Immature natural killer cell (primary cell): Measurements from ENCODE around the gene PDE11A. TPM values are rescaled to one million over a fixed set of nuclear protein-coding genes. Genes with fewer than 3 reads are reported as not detected.
"Not testable (repeated sequence)": the region's sequence is repeated elsewhere in the genome, so short reads cannot be mapped to it uniquely, and the experiment has no call there.

Source experiments
- DNase-seq, 3 donors: peaks; one replicate each; pipeline ENCODE4 v3.0.0; 2022; ENCODE audit warnings: mixed read lengths in 1 of 3
- H3K27ac Mint-ChIP-seq, 6 donors: one replicate each; pipeline ENCODE4 v1.8.0; 2020; ENCODE audit warnings: mixed read lengths in 6 of 6, mild to moderate bottlenecking in 5 of 6, inconsistent platforms in 4 of 6, moderate library complexity in 3 of 6
- H3K27me3 Mint-ChIP-seq, 3 donors: one replicate each; pipeline ENCODE4 v1.8.0; 2020 to 2021; ENCODE audit warnings: low read depth in 3 of 3, mild to moderate bottlenecking in 3 of 3, mixed read lengths in 3 of 3, moderate library complexity in 3 of 3, inconsistent platforms in 1 of 3
- H3K36me3 Mint-ChIP-seq, 3 donors: one replicate each; pipeline ENCODE4 v1.8.0; 2020; ENCODE audit warnings: mixed read lengths in 3 of 3, inconsistent platforms in 2 of 3, mild to moderate bottlenecking in 2 of 3
- H3K4me1 Mint-ChIP-seq, 2 donors: one replicate each; pipeline ENCODE4 v1.8.0; 2020; ENCODE audit warnings: inconsistent platforms in 2 of 2, mild to moderate bottlenecking in 2 of 2, mixed read lengths in 2 of 2, moderate library complexity in 1 of 2
- H3K4me3 Mint-ChIP-seq, 5 donors: one replicate each; pipeline ENCODE4 v1.8.0; 2020; ENCODE audit warnings: mild to moderate bottlenecking in 5 of 5, mixed read lengths in 5 of 5, inconsistent platforms in 3 of 5, moderate library complexity in 3 of 5
- H3K9me3 Mint-ChIP-seq, 6 donors: one replicate each; pipeline ENCODE4 v1.8.0; 2020; ENCODE audit warnings: mild to moderate bottlenecking in 6 of 6, mixed read lengths in 6 of 6, inconsistent platforms in 4 of 6, moderate library complexity in 3 of 6
- polyA plus RNA-seq, 3 donors: library from polyadenylated mRNA; unstranded; fragments of 300-500 nt; fragmentation: Illumina TruSeq; gene quantifications; one replicate each; pipeline ENCODE4 v1.2.3, GENCODE V29; 2021

The PDE11A gene
- polyA plus RNA-seq, 3 donors from 2014 or later, result not detected

- H3K4me1 Mint-ChIP-seq, result no peaks in the 10 kb centered on the region
- H3K27ac Mint-ChIP-seq, result no peak overlapping the region
- H3K9me3 Mint-ChIP-seq, result no peaks in the 10 kb centered on the region
- H3K27me3 Mint-ChIP-seq, result peaks cover 0 to 2% (median 0%) of the 10 kb centered on the region in 3 donors
- H3K4me3 Mint-ChIP-seq, result no peak overlapping the region
- DNase-seq, result no peak
- no peaks in the 10 kb centered on the region for H3K36me3 Mint-ChIP-seq
Observed at GRCh38 chr2:177869912-177870311, 202.7 kb downstream of the PDE11A start.

- no peaks in the 10 kb centered on the region for H3K36me3 Mint-ChIP-seq
- H3K4me3 Mint-ChIP-seq, result no peak overlapping the region
- H3K27me3 Mint-ChIP-seq, result peaks cover 0 to 2% (median 0%) of the 10 kb centered on the region in 3 donors
- no peak overlapping the region for H3K27ac Mint-ChIP-seq
- H3K4me1 Mint-ChIP-seq, result no peaks in the 10 kb centered on the region
- no peaks in the 10 kb centered on the region for H3K9me3 Mint-ChIP-seq
- no peak for DNase-seq
Observed at GRCh38 chr2:177869209-177869608, 203.4 kb downstream of the PDE11A start.

GRCh38 chr2:177868806-177869205, 203.8 kb downstream of the PDE11A start:
- Mint-ChIP-seq H3K4me3 (no peak overlapping the region), H3K27me3 (peaks cover 0 to 2% (median 0%) of the 10 kb centered on the region in 3 donors), H3K27ac (no peak overlapping the region), H3K9me3 (peaks cover 0 to 4% (median 0%) of the 10 kb centered on the region in 6 donors), H3K4me1 (no peaks in the 10 kb centered on the region), H3K36me3 (no peaks in the 10 kb centered on the region)
- DNase-seq, result no peak

GRCh38 chr2:177857538-177857937, 215.0 kb downstream of the PDE11A start:
- Mint-ChIP-seq H3K27ac (no peak overlapping the region), H3K9me3 (peaks cover 2 to 11% (median 5%) of the 10 kb centered on the region in 6 donors), H3K27me3 (peaks cover 0 to 9% (median 2%) of the 10 kb centered on the region in 3 donors), H3K4me1 (no peaks in the 10 kb centered on the region), H3K36me3 (no peaks in the 10 kb centered on the region), H3K4me3 (no peak overlapping the region)
- DNase-seq, result no peak

- no peak for DNase-seq
- Mint-ChIP-seq H3K27me3 (peaks cover 0 to 3% (median 2%) of the 10 kb centered on the region in 3 donors), H3K27ac (no peak overlapping the region), H3K4me3 (no peak overlapping the region), H3K36me3 (no peaks in the 10 kb centered on the region), H3K4me1 (no peaks in the 10 kb centered on the region), H3K9me3 (peaks cover 0 to 8% (median 3%) of the 10 kb centered on the region in 6 donors)
Observed at GRCh38 chr2:177852389-177852788, 220.2 kb downstream of the PDE11A start.

- Mint-ChIP-seq H3K27me3 (peaks cover 2 to 9% (median 2%) of the 10 kb centered on the region in 3 donors), H3K36me3 (no peaks in the 10 kb centered on the region), H3K27ac (no peak overlapping the region), H3K4me3 (no peak overlapping the region), H3K9me3 (no peaks in the 10 kb centered on the region), H3K4me1 (no peaks in the 10 kb centered on the region)
- DNase-seq, result no peak
Observed at GRCh38 chr2:177843188-177843587, 229.4 kb downstream of the PDE11A start.

GRCh38 chr2:177842243-177842642, 230.3 kb downstream of the PDE11A start:
- H3K27ac Mint-ChIP-seq, result no peak overlapping the region
- no peak overlapping the region for H3K4me3 Mint-ChIP-seq
- H3K9me3 Mint-ChIP-seq, result peaks cover 0 to 2% (median 0%) of the 10 kb centered on the region in 6 donors
- H3K27me3 Mint-ChIP-seq, result peaks cover 2 to 9% (median 2%) of the 10 kb centered on the region in 3 donors
- H3K36me3 Mint-ChIP-seq, result peaks cover 0 to 3% (median 0%) of the 10 kb centered on the region in 3 donors
- no peaks in the 10 kb centered on the region for H3K4me1 Mint-ChIP-seq
- DNase-seq, result no peak

GRCh38 chr2:177835418-177836204, 237.0 kb downstream of the PDE11A start:
- not testable (repeated sequence) for H3K4me3 Mint-ChIP-seq, H3K36me3 Mint-ChIP-seq, DNase-seq, H3K27me3 Mint-ChIP-seq, H3K27ac Mint-ChIP-seq, H3K4me1 Mint-ChIP-seq, H3K9me3 Mint-ChIP-seq

- no peak for DNase-seq
- H3K4me3 Mint-ChIP-seq, result no peak overlapping the region
- H3K27me3 Mint-ChIP-seq, result peaks cover 0 to 2% (median 2%) of the 10 kb centered on the region in 3 donors
- peaks cover 0 to 4% (median 0%) of the 10 kb centered on the region in 6 donors for H3K9me3 Mint-ChIP-seq
- H3K27ac Mint-ChIP-seq, result no peak overlapping the region
- peaks cover 0 to 3% (median 0%) of the 10 kb centered on the region in 3 donors for H3K36me3 Mint-ChIP-seq
- H3K4me1 Mint-ChIP-seq, result no peaks in the 10 kb centered on the region
Observed at GRCh38 chr2:177832611-177833433, 239.8 kb downstream of the PDE11A start.

GRCh38 chr2:177830881-177831386, 241.6 kb downstream of the PDE11A start:
- H3K27ac Mint-ChIP-seq, result no peak overlapping the region
- H3K4me3 Mint-ChIP-seq, result no peak overlapping the region
- no peaks in the 10 kb centered on the region for H3K9me3 Mint-ChIP-seq
- H3K36me3 Mint-ChIP-seq, result no peaks in the 10 kb centered on the region
- no peaks in the 10 kb centered on the region for H3K4me1 Mint-ChIP-seq
- DNase-seq, result no peak
- H3K27me3 Mint-ChIP-seq, result peaks cover 0 to 2% (median 2%) of the 10 kb centered on the region in 3 donors

GRCh38 chr2:177828557-177828956, 244.0 kb downstream of the PDE11A start:
- no peak for DNase-seq
- Mint-ChIP-seq H3K4me1 (no peaks in the 10 kb centered on the region), H3K36me3 (no peaks in the 10 kb centered on the region), H3K27me3 (peaks cover 1 to 5% (median 2%) of the 10 kb centered on the region in 3 donors), H3K27ac (no peak overlapping the region), H3K4me3 (no peak overlapping the region), H3K9me3 (no peaks in the 10 kb centered on the region)

- H3K36me3 Mint-ChIP-seq, result no peaks in the 10 kb centered on the region
- no peak for DNase-seq
- no peaks in the 10 kb centered on the region for H3K9me3 Mint-ChIP-seq
- no peaks in the 10 kb centered on the region for H3K4me1 Mint-ChIP-seq
- H3K27ac Mint-ChIP-seq, result no peak overlapping the region
- peaks cover 1 to 8% (median 2%) of the 10 kb centered on the region in 3 donors for H3K27me3 Mint-ChIP-seq
- no peak overlapping the region for H3K4me3 Mint-ChIP-seq
Observed at GRCh38 chr2:177826897-177827296, 245.7 kb downstream of the PDE11A start.

GRCh38 chr2:177822941-177823340, 249.6 kb downstream of the PDE11A start:
- H3K36me3 Mint-ChIP-seq, result no peaks in the 10 kb centered on the region
- DNase-seq, result no peak
- H3K27ac Mint-ChIP-seq, result no peak overlapping the region
- no peaks in the 10 kb centered on the region for H3K9me3 Mint-ChIP-seq
- H3K4me3 Mint-ChIP-seq, result no peak overlapping the region
- H3K27me3 Mint-ChIP-seq, result peaks cover 0 to 8% (median 1%) of the 10 kb centered on the region in 3 donors
- no peaks in the 10 kb centered on the region for H3K4me1 Mint-ChIP-seq

GRCh38 chr2:177818412-177818811, 254.2 kb downstream of the PDE11A start:
- H3K27me3 Mint-ChIP-seq, result peaks cover 0 to 7% (median 4%) of the 10 kb centered on the region in 3 donors

More at GRCh38 chr2:177818412-177818811, 254.2 kb downstream of the PDE11A start:
- Mint-ChIP-seq H3K36me3 (no peaks in the 10 kb centered on the region), H3K9me3 (peaks cover 0 to 2% (median 0%) of the 10 kb centered on the region in 6 donors), H3K4me3 (no peak overlapping the region), H3K27ac (no peak overlapping the region), H3K4me1 (no peaks in the 10 kb centered on the region)
- DNase-seq, result no peak
